Activated naive CD4-positive, alpha-beta T cell treated with anti-CD3 and anti-CD28 coated beads for 36 hours (primary cell): ENCODE data around the gene SCAMP3. TPM values are rescaled to one million over a fixed set of nuclear protein-coding genes. Genes with fewer than 3 reads are reported as not detected.
"Not testable (repeated sequence)": the region's sequence is repeated elsewhere in the genome, so short reads cannot be mapped to it uniquely, and the experiment has no call there.

ENCODE experiments used
- CTCF ChIA-PET: fragments of 350-600 bp; sonication (Branson Sonifier 250); formaldehyde crosslinking; loops from one replicate; lab custom pipeline; 2021; ENCODE audit warnings: antibody characterized with exemption; lab: Charles Lee
- DNase-seq: peaks from one replicate; pipeline ENCODE4 v3.0.0-alpha.2; 2020
- H3K27ac Mint-ChIP-seq: one replicate; pipeline ENCODE4 v1.8.0; 2021; ENCODE audit warnings: mild to moderate bottlenecking, mixed read lengths
- H3K27me3 Mint-ChIP-seq: one replicate; pipeline ENCODE4 v1.8.0; 2021; ENCODE audit warnings: low read depth, mixed read lengths
- H3K36me3 Mint-ChIP-seq: one replicate; pipeline ENCODE4 v1.8.0; 2021; ENCODE audit warnings: low read depth, mixed read lengths
- H3K4me1 Mint-ChIP-seq: one replicate; pipeline ENCODE4 v1.8.0; 2021; ENCODE audit warnings: low read depth, mixed read lengths
- H3K4me3 Mint-ChIP-seq: one replicate; pipeline ENCODE4 v1.8.0; 2021; ENCODE audit warnings: mild to moderate bottlenecking, moderate library complexity, mixed read lengths
- H3K9me3 Mint-ChIP-seq: one replicate; pipeline ENCODE4 v1.8.0; 2021; ENCODE audit warnings: mixed read lengths
- intact Hi-C: fragments of 100-400 bp; cut with micrococcal nuclease; formaldehyde crosslinking; loops from one replicate; pipeline ENCODE4 v1.15.1; 2023
- total RNA-seq, 2 experiments: library from RNA; stranded (reverse); gene quantifications; one replicate each; pipeline ENCODE4 v1.2.3, GENCODE V29; 2021

The SCAMP3 gene
- total RNA-seq, 2 experiments from 2014 or later: 80.3 to 82.9 TPM

GRCh38 chr1:155235375-155235774, 26.8 kb downstream of the SCAMP3 start:
- H3K4me1 Mint-ChIP-seq, intact Hi-C loops, CTCF ChIA-PET, H3K27ac Mint-ChIP-seq, H3K9me3 Mint-ChIP-seq, H3K36me3 Mint-ChIP-seq, H3K27me3 Mint-ChIP-seq, H3K4me3 Mint-ChIP-seq, DNase-seq: not testable (repeated sequence)

GRCh38 chr1:155233502-155233901, 28.7 kb downstream of the SCAMP3 start:
- H3K4me3 Mint-ChIP-seq, H3K27ac Mint-ChIP-seq, H3K4me1 Mint-ChIP-seq, H3K27me3 Mint-ChIP-seq, intact Hi-C loops, H3K9me3 Mint-ChIP-seq, CTCF ChIA-PET, DNase-seq, H3K36me3 Mint-ChIP-seq: not testable (repeated sequence)

- H3K9me3 Mint-ChIP-seq, H3K36me3 Mint-ChIP-seq, H3K27me3 Mint-ChIP-seq, H3K27ac Mint-ChIP-seq, H3K4me3 Mint-ChIP-seq, intact Hi-C loops, DNase-seq: not testable (repeated sequence)
- CTCF ChIA-PET: interaction anchor here (2.2 kb wide), 1 partner anchor 19 kb away, joined by 5 read pairs; no protein-coding TSS in a partner anchor
- H3K4me1 Mint-ChIP-seq: peaks cover 13% of the 10 kb centered on the region
Measured at GRCh38 chr1:155232001-155232978, 29.9 kb downstream of the SCAMP3 start.

GRCh38 chr1:155231302-155231701, 30.9 kb downstream of the SCAMP3 start:
- CTCF ChIA-PET: interaction anchor here (2.2 kb wide), 1 partner anchor 20 kb away, joined by 5 read pairs; no protein-coding TSS in a partner anchor
- H3K27ac Mint-ChIP-seq, intact Hi-C loops: not testable (repeated sequence)

GRCh38 chr1:155228096-155228427, 34.1 kb downstream of the SCAMP3 start:
- Mint-ChIP-seq H3K4me3 (peak overlapping the region; percentile 89), H3K9me3 (no peaks in the 10 kb centered on the region)
- intact Hi-C loops: no loop called here

More at GRCh38 chr1:155231302-155231701, 30.9 kb downstream of the SCAMP3 start:
- not testable (repeated sequence) for H3K27me3 Mint-ChIP-seq, H3K9me3 Mint-ChIP-seq, H3K4me3 Mint-ChIP-seq, H3K36me3 Mint-ChIP-seq, DNase-seq
- peaks cover 19% of the 10 kb centered on the region for H3K4me1 Mint-ChIP-seq

GRCh38 chr1:155227261-155228095, 34.7 kb downstream of the SCAMP3 start:
- H3K9me3 Mint-ChIP-seq: no peaks in the 10 kb centered on the region
- DNase-seq: peak; percentile 100
- H3K4me3 Mint-ChIP-seq: peak overlapping the region; percentile 89
- intact Hi-C loops: loop anchor here (1.0 kb wide), 5 partner anchors 17 to 97 kb away; partner anchors contain the start of genes FDPS and SCAMP3
- CTCF ChIA-PET: interaction anchor here (0.7 to 5.4 kb wide), 9 partner anchors 9 to 55 kb away, joined by 3 to 57 read pairs (median 5); partner anchors contain the start of genes KRTCAP2, MTX1 and THBS3
- peak overlapping the region; percentile 96 for H3K27ac Mint-ChIP-seq
- peaks cover 11% of the 10 kb centered on the region for H3K36me3 Mint-ChIP-seq
- no peaks in the 10 kb centered on the region for H3K27me3 Mint-ChIP-seq
- peaks cover 31% of the 10 kb centered on the region for H3K4me1 Mint-ChIP-seq

More at GRCh38 chr1:155228096-155228427, 34.1 kb downstream of the SCAMP3 start:
- Mint-ChIP-seq H3K27me3 (no peaks in the 10 kb centered on the region), H3K27ac (peak overlapping the region; percentile 96), H3K36me3 (peaks cover 11% of the 10 kb centered on the region), H3K4me1 (peaks cover 31% of the 10 kb centered on the region)
- CTCF ChIA-PET: interaction anchor here (1.3 kb wide), 1 partner anchor 16 kb away, joined by 4 read pairs; no protein-coding TSS in a partner anchor
- DNase-seq: no peak

GRCh38 chr1:155226910-155227260, 35.3 kb downstream of the SCAMP3 start:
- Mint-ChIP-seq H3K27ac (peak overlapping the region; percentile 96), H3K4me1 (peaks cover 31% of the 10 kb centered on the region), H3K4me3 (peak overlapping the region; percentile 89), H3K36me3 (peaks cover 13% of the 10 kb centered on the region), H3K9me3 (no peaks in the 10 kb centered on the region), H3K27me3 (no peaks in the 10 kb centered on the region)
- CTCF ChIA-PET: interaction anchor here (0.7 to 5.4 kb wide), 10 partner anchors 10 to 54 kb away, joined by 3 to 57 read pairs (median 8); partner anchors contain the start of genes KRTCAP2, MTX1 and THBS3
- peak; percentile 72 for DNase-seq
- intact Hi-C loops: loop anchor here (1.0 kb wide), 8 partner anchors 17 to 141 kb away; partner anchors contain the start of genes FDPS, SCAMP3 and THBS3

- H3K27me3 Mint-ChIP-seq: no peaks in the 10 kb centered on the region
- peaks cover 13% of the 10 kb centered on the region for H3K36me3 Mint-ChIP-seq
- peaks cover 31% of the 10 kb centered on the region for H3K4me1 Mint-ChIP-seq
- no peaks in the 10 kb centered on the region for H3K9me3 Mint-ChIP-seq
- peak overlapping the region; percentile 89 for H3K4me3 Mint-ChIP-seq
- H3K27ac Mint-ChIP-seq: peak overlapping the region; percentile 96
- CTCF ChIA-PET: interaction anchor here (0.7 to 5.4 kb wide), 10 partner anchors 10 to 54 kb away, joined by 3 to 57 read pairs (median 8); partner anchors contain the start of genes KRTCAP2, MTX1 and THBS3
- intact Hi-C loops: loop anchor here (1.0 kb wide), 3 partner anchors 19 to 140 kb away; partner anchors contain the start of gene THBS3
- DNase-seq: peak; percentile 93
Measured at GRCh38 chr1:155226188-155226909, 35.8 kb downstream of the SCAMP3 start.

GRCh38 chr1:155225404-155225759, 36.8 kb downstream of the SCAMP3 start:
- Mint-ChIP-seq H3K4me3 (peak overlapping the region; percentile 89), H3K27ac (peak overlapping the region; percentile 96), H3K36me3 (peaks cover 13% of the 10 kb centered on the region), H3K4me1 (peaks cover 31% of the 10 kb centered on the region)
- CTCF ChIA-PET: interaction anchor here (1.0 to 5.4 kb wide), 3 partner anchors 20 to 48 kb away, joined by 3 to 57 read pairs (median 13); partner anchors contain the start of genes MTX1 and THBS3
- DNase-seq, H3K9me3 Mint-ChIP-seq, H3K27me3 Mint-ChIP-seq, intact Hi-C loops: not testable (repeated sequence)

GRCh38 chr1:155223047-155223446, 39.1 kb downstream of the SCAMP3 start:
- CTCF ChIA-PET: interaction anchor here (1.4 to 5.4 kb wide), 3 partner anchors 17 to 46 kb away, joined by 5 to 57 read pairs (median 8); partner anchors contain the start of genes MTX1 and THBS3
- Mint-ChIP-seq H3K4me3 (no peak overlapping the region), H3K36me3 (peaks cover 13% of the 10 kb centered on the region), H3K9me3 (no peaks in the 10 kb centered on the region), H3K27ac (no peak overlapping the region), H3K27me3 (no peaks in the 10 kb centered on the region), H3K4me1 (peaks cover 31% of the 10 kb centered on the region)
- intact Hi-C loops: no loop called here
- no peak for DNase-seq
